IMR-90 (cell line): Measurements from ENCODE around the gene ATRN. TPM values are rescaled to one million over a fixed set of nuclear protein-coding genes. Genes with fewer than 3 reads are reported as not detected.

ENCODE experiments used
- ATAC-seq: fragments of 200-7000 bp; cut with Tn5 transposase; 2 replicates; pipeline ENCODE4 v1.9.1; 2020; ENCODE audit warnings: low read depth, mild to moderate bottlenecking, moderate library complexity
- BruUV-seq: library from RNA; stranded (reverse); fragments of 400-500 nt; replicated peaks from 2 replicates; lab custom pipeline; 2021; lab: Mats Ljungman, UMichigan
- CTCF ChIA-PET: fragments of 300-600 bp; formaldehyde crosslinking; extraction: SDS; loops from one replicate; lab custom pipeline; 2021; ENCODE audit warnings: antibody characterized with exemption; lab: Yijun Ruan, JAX
- POLR2A ChIA-PET: fragments of 300-600 bp; sonication (Branson Sonifier 250); formaldehyde crosslinking; loops from one replicate; lab custom pipeline; 2022; ENCODE audit warnings: antibody characterized with exemption; ENCODE audit not compliant: unreplicated experiment; lab: Charles Lee
- DNase-seq: peaks from one replicate; pipeline ENCODE4 v3.0.0; 2013
- H2AFZ ChIP-seq: replicated peaks from 2 replicates; pipeline ENCODE3; 2013; ENCODE audit warnings: low read length, mild to moderate bottlenecking; ENCODE audit not compliant: poor library complexity
- H2AK5ac ChIP-seq: 2 replicates; pipeline ENCODE4 v1.6.1; 2013; ENCODE audit warnings: low read depth, low read length, inconsistent platforms
- H2AK9ac ChIP-seq: replicated peaks from 2 replicates; pipeline ENCODE3; 2013; ENCODE audit warnings: mild to moderate bottlenecking, low read depth, low read length, moderate library complexity; ENCODE audit not compliant: poor library complexity
- H2BK120ac ChIP-seq: 2 replicates; pipeline ENCODE4 v1.6.1; 2013; ENCODE audit warnings: low read depth, low read length, inconsistent platforms
- H2BK15ac ChIP-seq: 3 replicates; pipeline ENCODE4 v1.6.1; 2013; ENCODE audit warnings: low read depth, low read length, inconsistent platforms
- H2BK20ac ChIP-seq: 2 replicates; pipeline ENCODE4 v1.6.1; 2013; ENCODE audit warnings: low read depth, mild to moderate bottlenecking, inconsistent platforms, low read length, moderate library complexity
- H2BK5ac ChIP-seq: 2 replicates; pipeline ENCODE4 v1.6.1; 2013; ENCODE audit warnings: mild to moderate bottlenecking, low read depth, low read length, inconsistent platforms; ENCODE audit not compliant: poor library complexity, severe bottlenecking
- H3K14ac ChIP-seq: replicated peaks from 2 replicates; pipeline ENCODE4 v1.6.1; 2013; ENCODE audit warnings: low read depth, low read length, inconsistent platforms
- H3K18ac ChIP-seq: 2 replicates; pipeline ENCODE4 v1.6.1; 2013; ENCODE audit warnings: low read depth, low read length, control low read depth
- H3K23ac ChIP-seq: 2 replicates; pipeline ENCODE4 v1.6.1; 2013; ENCODE audit warnings: low read depth, low read length, inconsistent platforms
- H3K27ac ChIP-seq: 2 replicates; pipeline ENCODE4 v1.5.1; 2013; ENCODE audit warnings: mild to moderate bottlenecking, control low read depth, low read length; ENCODE audit not compliant: insufficient read depth
- H3K27me3 ChIP-seq: 2 replicates; pipeline ENCODE4 v1.6.1; 2013; ENCODE audit warnings: low read length; ENCODE audit not compliant: control insufficient read depth, insufficient read depth
- H3K36me3 ChIP-seq: 2 replicates; pipeline ENCODE4 v1.6.1; 2013; ENCODE audit warnings: low read length, mixed read lengths; ENCODE audit not compliant: control insufficient read depth, insufficient read depth
- H3K4ac ChIP-seq: 2 replicates; pipeline ENCODE4 v1.6.1; 2013; ENCODE audit warnings: low read depth, low read length, inconsistent platforms
- H3K4me1 ChIP-seq: 2 replicates; pipeline ENCODE4 v1.6.1; 2013; ENCODE audit warnings: low read length, mixed read lengths; ENCODE audit not compliant: control insufficient read depth, insufficient read depth
- H3K4me2 ChIP-seq: 2 replicates; pipeline ENCODE4 v1.6.1; 2013; ENCODE audit warnings: low read depth, mild to moderate bottlenecking, control low read depth, low read length, moderate library complexity
- H3K4me3 ChIP-seq: 2 replicates; pipeline ENCODE4 v1.5.1; 2013; ENCODE audit warnings: low read depth, mild to moderate bottlenecking, control low read depth, low read length, moderate library complexity; ENCODE audit not compliant: insufficient read depth
- H3K56ac ChIP-seq: 2 replicates; pipeline ENCODE4 v1.6.1; 2013; ENCODE audit warnings: low read length, inconsistent platforms; ENCODE audit not compliant: insufficient read depth; ENCODE audit errors: extremely low read depth
- H3K79me1 ChIP-seq, 2 experiments: 2 replicates each; pipeline ENCODE4 v1.6.1; 2013; ENCODE audit warnings: low read length in 2 of 2, inconsistent platforms in 1 of 2, low read depth in 1 of 2
- H3K9ac ChIP-seq: 2 replicates; pipeline ENCODE4 v1.6.1; 2013; ENCODE audit warnings: low read depth, low read length, control low read depth
- H3K9me1 ChIP-seq: 2 replicates; pipeline ENCODE4 v1.6.1; 2013; ENCODE audit warnings: low read length, inconsistent platforms; ENCODE audit not compliant: insufficient read depth
- H3K9me3 ChIP-seq: 2 replicates; pipeline ENCODE4 v1.6.1; 2013; ENCODE audit warnings: low read length; ENCODE audit not compliant: control insufficient read depth, insufficient read depth
- H4K20me1 ChIP-seq: 2 replicates; pipeline ENCODE4 v1.6.1; 2013; ENCODE audit warnings: low read length, inconsistent platforms; ENCODE audit not compliant: insufficient read depth
- H4K5ac ChIP-seq: 2 replicates; pipeline ENCODE4 v1.6.1; 2013; ENCODE audit warnings: mild to moderate bottlenecking, low read depth, low read length, control low read depth
- H4K8ac ChIP-seq, 2 experiments: 2 replicates each; pipeline ENCODE4 v1.6.1; 2013; ENCODE audit warnings: low read depth in 2 of 2, low read length in 2 of 2, control low read depth in 1 of 2, inconsistent platforms in 1 of 2
- H4K91ac ChIP-seq: 2 replicates; pipeline ENCODE4 v1.6.1; 2013; ENCODE audit warnings: low read depth, low read length, inconsistent platforms; ENCODE audit not compliant: insufficient read depth
- CHD1 ChIP-seq: IDR thresholded peaks from 2 replicates; pipeline ENCODE4 v1.6.1; 2012; ENCODE audit warnings: low read depth, low read length, improper control_type of control experiment
- MAFK ChIP-seq: IDR thresholded peaks from 2 replicates; pipeline ENCODE4 v1.6.1; 2012; ENCODE audit warnings: low read depth, low read length, improper control_type of control experiment
- MAZ ChIP-seq: IDR thresholded peaks from 2 replicates; pipeline ENCODE4 v1.6.1; 2012; ENCODE audit warnings: low read depth, mild to moderate bottlenecking, low read length, improper control_type of control experiment, moderate library complexity, borderline replicate concordance
- MXI1 ChIP-seq: IDR thresholded peaks from 2 replicates; pipeline ENCODE4 v1.6.1; 2012; ENCODE audit warnings: low read depth, mild to moderate bottlenecking, low read length, moderate library complexity, borderline replicate concordance
- NFE2L2 ChIP-seq: fragments of 150-350 bp; IDR thresholded peaks from 2 replicates; pipeline ENCODE4 v1.6.1; 2016; ENCODE audit warnings: low read depth, mild to moderate bottlenecking, low read length
- POLR2A ChIP-seq: IDR thresholded peaks from 2 replicates; pipeline ENCODE4 v1.6.1; 2012; ENCODE audit warnings: mild to moderate bottlenecking, low read depth, low read length
- RAD21 ChIP-seq: IDR thresholded peaks from 2 replicates; pipeline ENCODE4 v1.6.1; 2012; ENCODE audit warnings: low read length, improper control_type of control experiment
- RCOR1 ChIP-seq: IDR thresholded peaks from 2 replicates; pipeline ENCODE4 v1.6.1; 2012; ENCODE audit warnings: mild to moderate bottlenecking, low read length, improper control_type of control experiment; ENCODE audit not compliant: insufficient replicate concordance
- RFX5 ChIP-seq: IDR thresholded peaks from 2 replicates; pipeline ENCODE4 v1.8.0; 2012; ENCODE audit warnings: low read depth, mild to moderate bottlenecking, low read length, moderate library complexity
- SMC3 ChIP-seq: fragments of 150-350 bp; IDR thresholded peaks from 2 replicates; pipeline ENCODE4 v1.6.1; 2016; ENCODE audit warnings: low read depth, mild to moderate bottlenecking, antibody characterized with exemption, low read length, moderate library complexity
- WGBS, 2 experiments: methylation state at CpG; one replicate each; pipeline versions ENCODE4 v1.1.5 to v1.1.7; 2013; ENCODE audit warnings: missing lambda C conversion rate in 2 of 2; ENCODE audit not compliant: insufficient read length in 1 of 2; ENCODE audit errors: extremely low coverage in 2 of 2; 5-methylcytosine and 5-hydroxymethylcytosine counted together
- dilution Hi-C: fragments of 300-500 bp; cut with HindIII; formaldehyde crosslinking; loops from one replicate; pipeline ENCODE4 v1.14.3; 2018; ENCODE audit warnings: low sequenced_read_pairs; ENCODE audit not compliant: unreplicated experiment
- in situ Hi-C: fragments of 300-500 bp; cut with MboI; formaldehyde crosslinking; loops from 3 replicates; pipeline ENCODE4 v1.14.3; 2019; ENCODE audit warnings: low sequenced_read_pairs, inconsistent platforms, mixed read lengths
- intact Hi-C: fragments of 100-400 bp; cut with micrococcal nuclease; formaldehyde crosslinking; loops from 2 replicates; pipeline ENCODE4 v1.10.0; 2022
- polyA plus RNA-seq, 3 experiments: library from polyadenylated mRNA; depleted of rRNA; stranded (reverse); fragments of >200 nt; gene quantifications; 2 replicates each; pipeline ENCODE4 v1.2.3, GENCODE V29; 2012; ENCODE audit warnings: low replicate concordance in 1 of 3
- total RNA-seq: library from RNA; depleted of rRNA; stranded (reverse); fragments of >200 nt; gene quantifications from 2 replicates; pipeline ENCODE4 v1.2.3, GENCODE V29; 2012
- TF ChIP-seq, protein P1 (sequence below): conservative IDR thresholded peaks from 2 replicates; pipeline ENCODE4 v1.5.1; 2012; ENCODE audit warnings: mild to moderate bottlenecking, low read depth, low read length, improper control_type of control experiment

ATRN gene
- total and polyA plus RNA-seq, 2 of the 4 experiments (the other 2 are of a cell fraction): 32.3 to 46.2 TPM

DNA sequence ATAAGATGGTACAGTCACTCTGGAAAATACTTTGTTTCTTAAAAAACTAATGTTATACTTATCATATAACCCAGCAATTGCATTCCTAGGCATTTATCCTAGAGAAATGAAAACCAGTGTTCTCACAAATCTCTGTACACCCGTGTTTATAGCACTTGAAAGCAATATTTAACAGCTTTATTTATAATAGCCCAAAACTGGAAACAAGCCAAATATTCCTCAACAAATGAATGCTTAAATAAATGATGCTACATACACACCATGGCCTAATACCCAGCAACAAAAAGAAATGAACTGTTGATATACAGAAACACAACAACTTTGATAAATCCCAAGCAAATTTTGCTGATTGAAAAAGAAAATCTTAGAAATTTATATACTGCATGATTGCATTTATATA is 141.1 kb downstream of the ATRN start:
- Histone ChIP-seq H3K79me1 (no peaks in the 10 kb centered on the region), H2AK9ac (no peak overlapping the region), H4K20me1 (no peaks in the 10 kb centered on the region), H2BK15ac (no peak overlapping the region), H2BK20ac (no peak overlapping the region), H2AFZ (no peak overlapping the region), H3K4me2 (no peak overlapping the region), H3K9ac (no peak overlapping the region), H3K27ac (no peak overlapping the region), H3K14ac (no peak overlapping the region), H3K36me3 (no peaks in the 10 kb centered on the region), H4K91ac (no peak overlapping the region), H2AK5ac (no peak overlapping the region), H4K5ac (no peak overlapping the region), H3K4me3 (no peak overlapping the region), H4K8ac (no peak overlapping the region), H3K23ac (no peak overlapping the region), H2BK5ac (no peak overlapping the region), H3K9me1 (peaks cover 13% of the 10 kb centered on the region), H3K27me3 (no peaks in the 10 kb centered on the region), H3K4me1 (peaks cover 18% of the 10 kb centered on the region), H3K9me3 (no peaks in the 10 kb centered on the region), H2BK120ac (no peak overlapping the region), H3K4ac (no peak overlapping the region), H3K18ac (no peak overlapping the region), H3K56ac (no peak overlapping the region)
- 0% methylated on average over 1 of the region's 1 CpG; no CpG with 5 or more reads in 1 of the 2 experiments for WGBS, 2 experiments
- ATAC-seq (no peak), DNase-seq (no peak)
- dilution Hi-C loops: no loop called here
- CTCF ChIA-PET: no interaction called here
- in situ Hi-C loops: no loop called here
- no peak for TF ChIP-seq POLR2A
- no peak for TF ChIP-seq SMC3
- TF ChIP-seq RFX5: no peak
- no peak for TF ChIP-seq MAFK
- no peak for TF ChIP-seq MXI1
- no peak for TF ChIP-seq RAD21
- TF ChIP-seq MAZ: no peak
- TF ChIP-seq NFE2L2: no peak
- no peak for TF ChIP-seq CHD1
- TF ChIP-seq, protein P1, sequence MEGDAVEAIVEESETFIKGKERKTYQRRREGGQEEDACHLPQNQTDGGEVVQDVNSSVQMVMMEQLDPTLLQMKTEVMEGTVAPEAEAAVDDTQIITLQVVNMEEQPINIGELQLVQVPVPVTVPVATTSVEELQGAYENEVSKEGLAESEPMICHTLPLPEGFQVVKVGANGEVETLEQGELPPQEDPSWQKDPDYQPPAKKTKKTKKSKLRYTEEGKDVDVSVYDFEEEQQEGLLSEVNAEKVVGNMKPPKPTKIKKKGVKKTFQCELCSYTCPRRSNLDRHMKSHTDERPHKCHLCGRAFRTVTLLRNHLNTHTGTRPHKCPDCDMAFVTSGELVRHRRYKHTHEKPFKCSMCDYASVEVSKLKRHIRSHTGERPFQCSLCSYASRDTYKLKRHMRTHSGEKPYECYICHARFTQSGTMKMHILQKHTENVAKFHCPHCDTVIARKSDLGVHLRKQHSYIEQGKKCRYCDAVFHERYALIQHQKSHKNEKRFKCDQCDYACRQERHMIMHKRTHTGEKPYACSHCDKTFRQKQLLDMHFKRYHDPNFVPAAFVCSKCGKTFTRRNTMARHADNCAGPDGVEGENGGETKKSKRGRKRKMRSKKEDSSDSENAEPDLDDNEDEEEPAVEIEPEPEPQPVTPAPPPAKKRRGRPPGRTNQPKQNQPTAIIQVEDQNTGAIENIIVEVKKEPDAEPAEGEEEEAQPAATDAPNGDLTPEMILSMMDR: no peak
- TF ChIP-seq RCOR1: no peak
- POLR2A ChIA-PET: no interaction called here
- intact Hi-C loops: no loop called here
- no TSS peak for BruUV-seq
